H1 (cell line): ENCODE results near the gene PPCDC. TPM values are rescaled to one million over a fixed set of nuclear protein-coding genes. Genes with fewer than 3 reads are reported as not detected.

Experiments
- CTCF ChIA-PET: fragments of 300-600 bp; sonication (Branson Sonifier 250); formaldehyde crosslinking; loops from one replicate; lab custom pipeline; 2021; ENCODE audit not compliant: partially characterized antibody; lab: Charles Lee
- POLR2A ChIA-PET: fragments of 300-600 bp; sonication (Branson Sonifier 250); formaldehyde crosslinking; loops from one replicate; lab custom pipeline; 2021; ENCODE audit warnings: inconsistent platforms; ENCODE audit not compliant: partially characterized antibody; lab: Charles Lee
- DNase-seq, 2 experiments: peaks; one replicate each; pipeline versions ENCODE4 v3.0.0 to v3.0.0-alpha.2; 2010 to 2022; ENCODE audit warnings: low spot score in 2 of 2, low read depth in 1 of 2, mixed read lengths in 1 of 2
- FAIRE-seq: peaks from 2 replicates; lab custom pipeline; 2011; peaks lifted over from hg19 to GRCh38; lab: Jason Lieb, UNC
- H2AFZ ChIP-seq: 2 replicates; pipeline ENCODE4 v1.8.1; 2012; ENCODE audit warnings: low read length, inconsistent platforms
- H2AK5ac ChIP-seq: 2 replicates; pipeline ENCODE4 v1.6.1; 2013; ENCODE audit warnings: low read depth, low read length
- H2BK120ac ChIP-seq: replicated peaks from 2 replicates; pipeline ENCODE3; 2013; ENCODE audit warnings: low read depth, low read length, inconsistent platforms
- H2BK12ac ChIP-seq: 2 replicates; pipeline ENCODE4 v1.6.1; 2013; ENCODE audit warnings: low read depth, low read length
- H2BK15ac ChIP-seq: 2 replicates; pipeline ENCODE4 v1.6.1; 2013; ENCODE audit warnings: low read length
- H2BK20ac ChIP-seq: 2 replicates; pipeline ENCODE4 v1.6.1; 2013; ENCODE audit warnings: low read length
- H2BK5ac ChIP-seq: 2 replicates; pipeline ENCODE4 v1.6.1; 2013; ENCODE audit warnings: low read depth, low read length
- H3K14ac ChIP-seq: 2 replicates; pipeline ENCODE4 v1.6.1; 2013; ENCODE audit warnings: inconsistent platforms; ENCODE audit not compliant: insufficient read length
- H3K18ac ChIP-seq: 2 replicates; pipeline ENCODE4 v1.6.1; 2013; ENCODE audit warnings: low read length; ENCODE audit errors: extremely low read depth
- H3K23ac ChIP-seq: 2 replicates; pipeline ENCODE4 v1.6.1; 2013; ENCODE audit warnings: inconsistent platforms; ENCODE audit not compliant: insufficient read length
- H3K23me2 ChIP-seq: 2 replicates; pipeline ENCODE4 v1.6.1; 2013; ENCODE audit warnings: low read depth, low read length
- H3K27ac ChIP-seq: 2 replicates; pipeline ENCODE4 v1.6.1; 2011; ENCODE audit warnings: low read depth, low read length, inconsistent platforms
- H3K27me3 ChIP-seq, 4 experiments: replicated peaks in 1 of 4; 1 replicate in 1 of 4; 2 replicates in 3 of 4; pipeline versions ENCODE4 v1.6.1 to v1.8.1; 2011 to 2013; ENCODE audit warnings: low read length in 3 of 4, mild to moderate bottlenecking in 3 of 4, inconsistent platforms in 2 of 4, mixed read lengths in 2 of 4, moderate library complexity in 1 of 4; ENCODE audit not compliant: control insufficient read depth in 3 of 4, insufficient read depth in 3 of 4; ENCODE audit errors: extremely low read depth in 1 of 4
- H3K36me3 ChIP-seq, 4 experiments: 2 replicates each; pipeline versions ENCODE4 v1.6.1 to v1.8.1; 2011 to 2013; ENCODE audit warnings: mild to moderate bottlenecking in 4 of 4, low read length in 3 of 4, moderate library complexity in 2 of 4, control low read depth in 1 of 4, inconsistent platforms in 1 of 4; ENCODE audit not compliant: insufficient read depth in 4 of 4, control insufficient read depth in 2 of 4
- H3K4ac ChIP-seq: replicated peaks from 2 replicates; pipeline ENCODE3; 2013; ENCODE audit warnings: low read length, low read depth, mixed read lengths, inconsistent platforms; ENCODE audit not compliant: insufficient read length
- H3K4me1 ChIP-seq, 4 experiments: replicated peaks in 1 of 4; 1 replicate in 1 of 4; 2 replicates in 3 of 4; pipeline versions ENCODE4 v1.6.1 to v1.8.1; 2011 to 2013; ENCODE audit warnings: low read length in 3 of 4, inconsistent platforms in 2 of 4, mixed read lengths in 1 of 4; ENCODE audit not compliant: insufficient read depth in 4 of 4, control insufficient read depth in 3 of 4
- H3K4me2 ChIP-seq, 2 experiments: 2 replicates each; pipeline versions ENCODE4 v1.6.1 to v1.8.1; 2011 to 2013; ENCODE audit warnings: low read depth in 2 of 2, low read length in 2 of 2, control low read depth in 1 of 2, inconsistent platforms in 1 of 2, mild to moderate bottlenecking in 1 of 2; ENCODE audit not compliant: insufficient read depth in 1 of 2
- H3K4me3 ChIP-seq, 4 experiments: fragments of 200-600, 300-600 bp in 1 of 4; sonication (generic), shearing (Covaris generic), sonication (Bioruptor Twin) in 1 of 4; 2 replicates each; pipeline versions ENCODE4 v1.5.1 to v1.8.1; 2011 to 2016; ENCODE audit warnings: low read length in 4 of 4, low read depth in 3 of 4, control low read depth in 2 of 4, inconsistent platforms in 2 of 4, mild to moderate bottlenecking in 2 of 4, mixed read lengths in 1 of 4, moderate library complexity in 1 of 4; ENCODE audit not compliant: insufficient read depth in 2 of 4; ENCODE audit errors: extremely low read depth in 1 of 4
- H3K56ac ChIP-seq: replicated peaks from 2 replicates; pipeline ENCODE3; 2013; ENCODE audit warnings: low read depth, mild to moderate bottlenecking, mixed read lengths, low read length, inconsistent platforms; ENCODE audit not compliant: insufficient read length
- H3K79me1 ChIP-seq: 2 replicates; pipeline ENCODE4 v1.6.1; 2013; ENCODE audit warnings: low read depth, low read length, control low read depth
- H3K79me2 ChIP-seq, 2 experiments: 2 replicates each; pipeline versions ENCODE4 v1.6.1 to v1.8.1; 2012 to 2013; ENCODE audit warnings: low read length in 2 of 2, mild to moderate bottlenecking in 2 of 2, inconsistent platforms in 1 of 2; ENCODE audit not compliant: insufficient read depth in 2 of 2, control insufficient read depth in 1 of 2
- H3K9ac ChIP-seq, 4 experiments: replicated peaks in 1 of 4; 1 replicate in 1 of 4; 2 replicates in 3 of 4; pipeline versions ENCODE4 v1.6.1 to v1.8.1; 2011 to 2013; ENCODE audit warnings: low read depth in 3 of 4, low read length in 3 of 4, control low read depth in 2 of 4, mild to moderate bottlenecking in 2 of 4, moderate library complexity in 2 of 4, inconsistent platforms in 1 of 4; ENCODE audit errors: extremely low read depth in 1 of 4
- H3K9me3 ChIP-seq, 2 experiments: 2 replicates each; pipeline versions ENCODE4 v1.6.1 to v1.8.1; 2012 to 2013; ENCODE audit warnings: mild to moderate bottlenecking in 2 of 2, moderate library complexity in 2 of 2, control low read depth in 1 of 2, inconsistent platforms in 1 of 2, low read depth in 1 of 2, low read length in 1 of 2, mixed read lengths in 1 of 2; ENCODE audit not compliant: insufficient read depth in 2 of 2
- H4K20me1 ChIP-seq, 2 experiments: replicated peaks in 1 of 2; 2 replicates each; pipeline versions ENCODE3 to v1.8.1; 2011 to 2013; ENCODE audit warnings: inconsistent platforms in 2 of 2, low read length in 2 of 2, mild to moderate bottlenecking in 1 of 2; ENCODE audit not compliant: insufficient read depth in 2 of 2, control insufficient read depth in 1 of 2
- H4K5ac ChIP-seq: 2 replicates; pipeline ENCODE4 v1.6.1; 2013; ENCODE audit warnings: low read length, low read depth, mixed read lengths, inconsistent platforms; ENCODE audit not compliant: insufficient read length
- H4K8ac ChIP-seq: 2 replicates; pipeline ENCODE4 v1.8.0; 2013; ENCODE audit warnings: mild to moderate bottlenecking, moderate library complexity, low read length, inconsistent platforms; ENCODE audit not compliant: insufficient read depth; ENCODE audit errors: extremely low read depth
- H4K91ac ChIP-seq: replicated peaks from 2 replicates; pipeline ENCODE3; 2013; ENCODE audit warnings: low read length, mixed read lengths, inconsistent platforms; ENCODE audit not compliant: insufficient read length
- ASH2L ChIP-seq: fragments of 200-600, 300-600 bp; sonication (generic); IDR thresholded peaks from one replicate; pipeline ENCODE4 v1.7.1; 2017; ENCODE audit warnings: low read length
- CTBP2 ChIP-seq: IDR thresholded peaks from 2 replicates; pipeline ENCODE4 v1.7.0; 2011; ENCODE audit warnings: borderline replicate concordance, mild to moderate bottlenecking, moderate library complexity, mixed read lengths, low read length; ENCODE audit not compliant: insufficient read depth, insufficient read length
- EZH2 ChIP-seq: fragments of 200-600 bp; sonication (generic); IDR thresholded peaks from 2 replicates; pipeline ENCODE4 v1.7.1; 2012; ENCODE audit warnings: low read depth, mild to moderate bottlenecking, moderate library complexity, low read length, inconsistent platforms; ENCODE audit not compliant: severe bottlenecking
- GABPA ChIP-seq: IDR thresholded peaks from 2 replicates; pipeline ENCODE4 v1.6.1; 2011; ENCODE audit warnings: mild to moderate bottlenecking, low read length, moderate library complexity, borderline replicate concordance; ENCODE audit not compliant: insufficient read depth
- POU5F1 ChIP-seq: IDR thresholded peaks from 2 replicates; pipeline ENCODE4 v1.6.1; 2011; ENCODE audit warnings: low read depth, mild to moderate bottlenecking, low read length, moderate library complexity
- SP2 ChIP-seq: IDR thresholded peaks from 2 replicates; pipeline ENCODE4 v1.6.1; 2012; ENCODE audit warnings: mild to moderate bottlenecking, low read length, inconsistent platforms
- SRF ChIP-seq: IDR thresholded peaks from 2 replicates; pipeline ENCODE4 v1.6.1; 2011; ENCODE audit warnings: mild to moderate bottlenecking, low read depth, low read length, moderate library complexity
- WGBS, 2 experiments: shearing (Covaris generic) in 1 of 2; methylation state at CpG; one replicate each; pipeline versions ENCODE4 v1.1.6 to v1.1.7; 2013 to 2015; ENCODE audit warnings: low lambda C conversion rate in 2 of 2, mixed read lengths in 2 of 2, inconsistent platforms in 1 of 2, low coverage in 1 of 2, missing lambda C conversion rate in 1 of 2; ENCODE audit not compliant: insufficient replicate concordance in 2 of 2, insufficient coverage in 1 of 2, insufficient read length in 1 of 2; ENCODE audit errors: extremely low coverage in 1 of 2, missing lambda C conversion rate in 1 of 2; 5-methylcytosine and 5-hydroxymethylcytosine counted together
- polyA plus RNA-seq, 7 experiments: library from polyadenylated mRNA; depleted of rRNA in 3 of 7; stranded (reverse) in 5 of 7; unstranded in 2 of 7; fragments of >200 nt in 5 of 7; fragments of 200-250 nt in 2 of 7; gene quantifications; 1 replicate in 5 of 7; 2 replicates in 1 of 7; 4 replicates in 1 of 7; pipeline versions ENCODE4 v1.2.1 to v1.2.3, GENCODE V29; 2011 to 2013; ENCODE audit warnings: missing spikeins in 2 of 7, mixed read lengths in 2 of 7
- total RNA-seq: library from RNA; stranded (reverse); fragmentation: NEBNext Ultra II Directional; extraction: Animal tissue kit (Norgen Biotek cat#: 25700); gene quantifications from 2 replicates; pipeline ENCODE4 v1.2.1, GENCODE V29; 2021

The PPCDC gene
- total and polyA plus RNA-seq, 2 of the 8 experiments (the other 6 are each of a cell fraction or from before 2014, with no cell fraction given): 11.3 to 29.7 TPM

GRCh38 chr15:75090388-75090734, 67.0 kb downstream of the PPCDC start:
- Histone ChIP-seq H3K18ac (no peak overlapping the region), H3K56ac (no peak overlapping the region), H2BK20ac (no peak overlapping the region), H2BK5ac (no peak overlapping the region), H3K27me3 (no peaks in the 10 kb centered on the region), H3K14ac (no peak overlapping the region), H4K91ac (no peak overlapping the region), H3K36me3 (no peaks in the 10 kb centered on the region), H3K4me1 (no peaks in the 10 kb centered on the region), H4K20me1 (no peaks in the 10 kb centered on the region), H3K4ac (no peak overlapping the region), H2BK120ac (no peak overlapping the region), H3K4me2 (no peak overlapping the region), H3K9ac (no peak overlapping the region), H3K23ac (no peak overlapping the region), H3K27ac (no peak overlapping the region), H3K23me2 (no peaks in the 10 kb centered on the region), H4K5ac (no peak overlapping the region), H2AFZ (no peak overlapping the region), H4K8ac (no peak overlapping the region), H3K79me1 (no peaks in the 10 kb centered on the region), H3K79me2 (no peaks in the 10 kb centered on the region), H2BK12ac (no peak overlapping the region), H3K9me3 (no peaks in the 10 kb centered on the region), H2AK5ac (no peak overlapping the region), H2BK15ac (no peak overlapping the region), H3K4me3 (no peak overlapping the region)
- no peak for FAIRE-seq
- ChIA-PET POLR2A (no interaction called here), CTCF (interaction anchor here (1.5 kb wide), 1 partner anchor 14 kb away, joined by 4 read pairs; no protein-coding TSS in a partner anchor)
- TF ChIP-seq SP2: no peak
- TF ChIP-seq ASH2L: no peak
- TF ChIP-seq EZH2: no peak
- TF ChIP-seq CTBP2: no peak
- TF ChIP-seq SRF: no peak
- no peak for TF ChIP-seq POU5F1
- TF ChIP-seq GABPA: no peak
- WGBS, 2 experiments: 98% methylated on average over 6 of the region's 7 CpGs; no CpG with 5 or more reads in 1 of the 2 experiments
- DNase-seq: no peak
